ENCODE data around the gene CADPS.

Gene CADPS

DNA sequence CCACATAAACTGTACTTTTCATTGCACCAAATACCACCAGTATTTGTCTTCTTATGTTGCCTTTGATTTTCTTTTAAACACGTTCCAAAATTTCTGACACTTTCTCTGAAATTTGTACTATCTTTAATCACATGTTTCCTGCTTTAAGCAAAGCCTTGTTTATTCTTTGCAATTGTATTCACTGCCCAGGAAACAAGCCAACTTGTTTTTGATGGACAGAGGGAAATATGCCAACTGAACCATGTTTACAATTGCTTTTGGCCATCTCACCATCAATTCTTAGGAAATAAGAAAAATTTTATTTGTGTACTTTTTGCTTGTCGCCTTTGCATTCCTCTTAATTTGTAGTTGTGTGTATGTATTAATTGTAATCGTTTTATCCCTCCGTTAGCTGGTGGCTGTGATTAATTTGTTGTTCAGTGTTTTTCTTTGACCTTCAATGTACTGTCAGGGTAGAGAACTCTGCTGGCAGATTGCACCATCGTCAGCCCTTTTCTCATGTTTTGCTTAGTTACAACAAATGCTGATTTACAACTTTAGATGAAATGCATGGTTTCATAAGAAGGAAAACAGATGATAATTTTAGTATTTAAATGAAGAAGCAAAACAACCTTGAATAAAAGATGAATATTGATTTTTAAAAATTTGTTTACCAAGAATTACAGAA, 482.5 kb downstream of the CADPS start:
- TF ChIP-seq, protein P1, sequence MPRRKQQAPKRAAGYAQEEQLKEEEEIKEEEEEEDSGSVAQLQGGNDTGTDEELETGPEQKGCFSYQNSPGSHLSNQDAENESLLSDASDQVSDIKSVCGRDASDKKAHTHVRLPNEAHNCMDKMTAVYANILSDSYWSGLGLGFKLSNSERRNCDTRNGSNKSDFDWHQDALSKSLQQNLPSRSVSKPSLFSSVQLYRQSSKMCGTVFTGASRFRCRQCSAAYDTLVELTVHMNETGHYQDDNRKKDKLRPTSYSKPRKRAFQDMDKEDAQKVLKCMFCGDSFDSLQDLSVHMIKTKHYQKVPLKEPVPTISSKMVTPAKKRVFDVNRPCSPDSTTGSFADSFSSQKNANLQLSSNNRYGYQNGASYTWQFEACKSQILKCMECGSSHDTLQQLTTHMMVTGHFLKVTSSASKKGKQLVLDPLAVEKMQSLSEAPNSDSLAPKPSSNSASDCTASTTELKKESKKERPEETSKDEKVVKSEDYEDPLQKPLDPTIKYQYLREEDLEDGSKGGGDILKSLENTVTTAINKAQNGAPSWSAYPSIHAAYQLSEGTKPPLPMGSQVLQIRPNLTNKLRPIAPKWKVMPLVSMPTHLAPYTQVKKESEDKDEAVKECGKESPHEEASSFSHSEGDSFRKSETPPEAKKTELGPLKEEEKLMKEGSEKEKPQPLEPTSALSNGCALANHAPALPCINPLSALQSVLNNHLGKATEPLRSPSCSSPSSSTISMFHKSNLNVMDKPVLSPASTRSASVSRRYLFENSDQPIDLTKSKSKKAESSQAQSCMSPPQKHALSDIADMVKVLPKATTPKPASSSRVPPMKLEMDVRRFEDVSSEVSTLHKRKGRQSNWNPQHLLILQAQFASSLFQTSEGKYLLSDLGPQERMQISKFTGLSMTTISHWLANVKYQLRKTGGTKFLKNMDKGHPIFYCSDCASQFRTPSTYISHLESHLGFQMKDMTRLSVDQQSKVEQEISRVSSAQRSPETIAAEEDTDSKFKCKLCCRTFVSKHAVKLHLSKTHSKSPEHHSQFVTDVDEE (CRISPR knock-in tag; IDR thresholded peaks at IDR 0.05), result no peak
- no peak for TF ChIP-seq GLIS3 (CRISPR knock-in tag; IDR thresholded peaks at IDR 0.05)
- TF ChIP-seq BACH2 (CRISPR knock-in tag; IDR thresholded peaks at IDR 0.05; ENCODE audit: borderline replicate concordance), result no peak
- TF ChIP-seq ZC3H10 (CRISPR knock-in tag; IDR thresholded peaks at IDR 0.05), result no peak
- TF ChIP-seq, protein P2, sequence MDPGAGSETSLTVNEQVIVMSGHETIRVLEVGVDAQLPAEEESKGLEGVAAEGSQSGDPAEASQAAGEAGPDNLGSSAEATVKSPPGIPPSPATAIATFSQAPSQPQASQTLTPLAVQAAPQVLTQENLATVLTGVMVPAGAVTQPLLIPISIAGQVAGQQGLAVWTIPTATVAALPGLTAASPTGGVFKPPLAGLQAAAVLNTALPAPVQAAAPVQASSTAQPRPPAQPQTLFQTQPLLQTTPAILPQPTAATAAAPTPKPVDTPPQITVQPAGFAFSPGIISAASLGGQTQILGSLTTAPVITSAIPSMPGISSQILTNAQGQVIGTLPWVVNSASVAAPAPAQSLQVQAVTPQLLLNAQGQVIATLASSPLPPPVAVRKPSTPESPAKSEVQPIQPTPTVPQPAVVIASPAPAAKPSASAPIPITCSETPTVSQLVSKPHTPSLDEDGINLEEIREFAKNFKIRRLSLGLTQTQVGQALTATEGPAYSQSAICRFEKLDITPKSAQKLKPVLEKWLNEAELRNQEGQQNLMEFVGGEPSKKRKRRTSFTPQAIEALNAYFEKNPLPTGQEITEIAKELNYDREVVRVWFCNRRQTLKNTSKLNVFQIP (CRISPR knock-in tag; IDR thresholded peaks at IDR 0.05; ENCODE audit: borderline replicate concordance, low read depth), result no peak
- no peak for TF ChIP-seq ZNF70 (CRISPR knock-in tag; IDR thresholded peaks at IDR 0.05)
- TF ChIP-seq ZNF565 (CRISPR knock-in tag; conservative IDR thresholded peaks at IDR 0.05; ENCODE audit: low read depth), result no peak
- no peak for TF ChIP-seq ISL1 (CRISPR knock-in tag; IDR thresholded peaks at IDR 0.05)
- TF ChIP-seq TCF4 (CRISPR knock-in tag; IDR thresholded peaks at IDR 0.05; ENCODE audit: borderline replicate concordance), result no peak
- TF ChIP-seq ZFP30 (CRISPR knock-in tag; IDR thresholded peaks at IDR 0.05), result no peak
- no peak for ATAC-seq

DNA sequence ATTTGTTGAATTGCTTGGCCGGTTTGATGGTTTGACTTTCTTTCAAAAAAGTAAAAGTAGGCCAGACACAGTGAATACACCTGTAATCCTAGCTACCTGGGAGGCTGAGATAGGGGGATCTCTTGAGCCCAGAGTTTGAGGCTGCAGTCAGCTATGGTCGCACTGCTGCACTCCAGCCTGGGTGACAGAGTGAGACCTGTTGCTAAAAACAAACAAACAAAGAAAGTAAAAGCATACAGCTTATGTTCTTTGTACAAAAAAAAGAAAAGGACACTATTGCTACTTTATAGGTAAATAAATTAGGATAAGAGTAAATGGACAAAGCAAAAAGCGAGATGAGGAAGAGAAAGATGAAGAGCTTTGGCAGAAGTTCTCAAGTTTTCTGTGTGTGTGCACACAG, 488.0 kb downstream of the CADPS start:
- ATAC-seq, result no peak
- no peak for TF ChIP-seq GLIS3 (CRISPR knock-in tag; IDR thresholded peaks at IDR 0.05)
- TF ChIP-seq, protein P3, sequence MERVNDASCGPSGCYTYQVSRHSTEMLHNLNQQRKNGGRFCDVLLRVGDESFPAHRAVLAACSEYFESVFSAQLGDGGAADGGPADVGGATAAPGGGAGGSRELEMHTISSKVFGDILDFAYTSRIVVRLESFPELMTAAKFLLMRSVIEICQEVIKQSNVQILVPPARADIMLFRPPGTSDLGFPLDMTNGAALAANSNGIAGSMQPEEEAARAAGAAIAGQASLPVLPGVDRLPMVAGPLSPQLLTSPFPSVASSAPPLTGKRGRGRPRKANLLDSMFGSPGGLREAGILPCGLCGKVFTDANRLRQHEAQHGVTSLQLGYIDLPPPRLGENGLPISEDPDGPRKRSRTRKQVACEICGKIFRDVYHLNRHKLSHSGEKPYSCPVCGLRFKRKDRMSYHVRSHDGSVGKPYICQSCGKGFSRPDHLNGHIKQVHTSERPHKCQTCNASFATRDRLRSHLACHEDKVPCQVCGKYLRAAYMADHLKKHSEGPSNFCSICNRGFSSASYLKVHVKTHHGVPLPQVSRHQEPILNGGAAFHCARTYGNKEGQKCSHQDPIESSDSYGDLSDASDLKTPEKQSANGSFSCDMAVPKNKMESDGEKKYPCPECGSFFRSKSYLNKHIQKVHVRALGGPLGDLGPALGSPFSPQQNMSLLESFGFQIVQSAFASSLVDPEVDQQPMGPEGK (CRISPR knock-in tag; IDR thresholded peaks at IDR 0.05; ENCODE audit: borderline replicate concordance), result no peak
- TF ChIP-seq, protein P4, sequence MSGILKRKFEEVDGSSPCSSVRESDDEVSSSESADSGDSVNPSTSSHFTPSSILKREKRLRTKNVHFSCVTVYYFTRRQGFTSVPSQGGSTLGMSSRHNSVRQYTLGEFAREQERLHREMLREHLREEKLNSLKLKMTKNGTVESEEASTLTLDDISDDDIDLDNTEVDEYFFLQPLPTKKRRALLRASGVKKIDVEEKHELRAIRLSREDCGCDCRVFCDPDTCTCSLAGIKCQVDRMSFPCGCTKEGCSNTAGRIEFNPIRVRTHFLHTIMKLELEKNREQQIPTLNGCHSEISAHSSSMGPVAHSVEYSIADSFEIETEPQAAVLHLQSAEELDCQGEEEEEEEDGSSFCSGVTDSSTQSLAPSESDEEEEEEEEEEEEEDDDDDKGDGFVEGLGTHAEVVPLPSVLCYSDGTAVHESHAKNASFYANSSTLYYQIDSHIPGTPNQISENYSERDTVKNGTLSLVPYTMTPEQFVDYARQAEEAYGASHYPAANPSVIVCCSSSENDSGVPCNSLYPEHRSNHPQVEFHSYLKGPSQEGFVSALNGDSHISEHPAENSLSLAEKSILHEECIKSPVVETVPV (CRISPR knock-in tag; IDR thresholded peaks at IDR 0.05), result no peak
- no peak for TF ChIP-seq ESRRG (CRISPR knock-in tag; IDR thresholded peaks at IDR 0.05)
- no peak for TF ChIP-seq ZFP30 (CRISPR knock-in tag; IDR thresholded peaks at IDR 0.05)
- TF ChIP-seq, protein P1 (CRISPR knock-in tag; IDR thresholded peaks at IDR 0.05), result no peak
- no peak for TF ChIP-seq OSR1 (CRISPR knock-in tag; IDR thresholded peaks at IDR 0.05)
- no peak for TF ChIP-seq ZNF8 (CRISPR knock-in tag; IDR thresholded peaks at IDR 0.05)
- no peak for TF ChIP-seq BACH2 (CRISPR knock-in tag; IDR thresholded peaks at IDR 0.05; ENCODE audit: borderline replicate concordance)
- no peak for TF ChIP-seq ZNF565 (CRISPR knock-in tag; conservative IDR thresholded peaks at IDR 0.05; ENCODE audit: low read depth)
- no peak for TF ChIP-seq ZNF70 (CRISPR knock-in tag; IDR thresholded peaks at IDR 0.05)
- no peak for TF ChIP-seq RARB (CRISPR knock-in tag; IDR thresholded peaks at IDR 0.05)
- TF ChIP-seq CSDC2 (CRISPR knock-in tag; IDR thresholded peaks at IDR 0.05), result no peak
- no peak for TF ChIP-seq TCF4 (CRISPR knock-in tag; IDR thresholded peaks at IDR 0.05; ENCODE audit: borderline replicate concordance)
- TF ChIP-seq TOX (CRISPR knock-in tag; IDR thresholded peaks at IDR 0.05; ENCODE audit: borderline replicate concordance), result no peak
- TF ChIP-seq, protein P5, sequence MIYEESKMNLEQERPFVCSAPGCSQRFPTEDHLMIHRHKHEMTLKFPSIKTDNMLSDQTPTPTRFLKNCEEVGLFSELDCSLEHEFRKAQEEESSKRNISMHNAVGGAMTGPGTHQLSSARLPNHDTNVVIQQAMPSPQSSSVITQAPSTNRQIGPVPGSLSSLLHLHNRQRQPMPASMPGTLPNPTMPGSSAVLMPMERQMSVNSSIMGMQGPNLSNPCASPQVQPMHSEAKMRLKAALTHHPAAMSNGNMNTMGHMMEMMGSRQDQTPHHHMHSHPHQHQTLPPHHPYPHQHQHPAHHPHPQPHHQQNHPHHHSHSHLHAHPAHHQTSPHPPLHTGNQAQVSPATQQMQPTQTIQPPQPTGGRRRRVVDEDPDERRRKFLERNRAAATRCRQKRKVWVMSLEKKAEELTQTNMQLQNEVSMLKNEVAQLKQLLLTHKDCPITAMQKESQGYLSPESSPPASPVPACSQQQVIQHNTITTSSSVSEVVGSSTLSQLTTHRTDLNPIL (CRISPR knock-in tag; IDR thresholded peaks at IDR 0.05; ENCODE audit: low read depth), result no peak
- no peak for TF ChIP-seq ZFP3 (CRISPR knock-in tag; IDR thresholded peaks at IDR 0.05)
- no peak for TF ChIP-seq SNAI2 (CRISPR knock-in tag; IDR thresholded peaks at IDR 0.05)
- TF ChIP-seq ISL1 (CRISPR knock-in tag; IDR thresholded peaks at IDR 0.05), result no peak
